Inflammatory macrophage treated with lipopolysaccharide for 1 hour (primary cell): ENCODE data around the gene ADK.
"Not testable (repeated sequence)": the region's sequence is repeated elsewhere in the genome, so short reads cannot be mapped to it uniquely, and the experiment has no call there.

Experiments
- DNase-seq, 2 donors: peaks; one replicate each; pipeline ENCODE4 v3.0.0-alpha.2; 2020 to 2022

The ADK gene

GRCh38 chr10:74306227-74306982, 155.4 kb downstream of the ADK start:
- DNase-seq = no peak

- no peak for DNase-seq
These were observed 156.1 kb downstream of the ADK start for GRCh38 chr10:74307061-74307651.

- DNase-seq = no peak
These were observed 159.7 kb downstream of the ADK start for GRCh38 chr10:74310652-74311257.

- peak; percentile 16 to 44 for DNase-seq
These were observed 163.1 kb downstream of the ADK start for GRCh38 chr10:74314166-74314565.

- no peak for DNase-seq
These were observed 169.0 kb downstream of the ADK start for GRCh38 chr10:74320026-74320425.

- DNase-seq = no peak
These were observed 169.7 kb downstream of the ADK start for GRCh38 chr10:74320717-74321116.

GRCh38 chr10:74322141-74322540, 171.1 kb downstream of the ADK start:
- DNase-seq = no peak

GRCh38 chr10:74322565-74322964, 171.5 kb downstream of the ADK start:
- DNase-seq = no peak

- DNase-seq = peak; percentile 83
These were observed 177.4 kb downstream of the ADK start for GRCh38 chr10:74328388-74328787.

- DNase-seq = no peak
These were observed 178.9 kb downstream of the ADK start for GRCh38 chr10:74329873-74330272.

GRCh38 chr10:74330646-74331045, 179.6 kb downstream of the ADK start:
- DNase-seq = no peak

- peak; percentile 51 to 78 for DNase-seq
These were observed 181.4 kb downstream of the ADK start for GRCh38 chr10:74332398-74332797.

- DNase-seq = peak; percentile 12 to 38
These were observed 182.2 kb downstream of the ADK start for GRCh38 chr10:74333174-74333573.

GRCh38 chr10:74334221-74334620, 183.2 kb downstream of the ADK start:
- DNase-seq = no peak

- DNase-seq = peak; percentile 55 to 63
These were observed 184.5 kb downstream of the ADK start for GRCh38 chr10:74335501-74335900.

- no peak for DNase-seq
These were observed 186.5 kb downstream of the ADK start for GRCh38 chr10:74337330-74338016.

GRCh38 chr10:74342991-74343390, 192.0 kb downstream of the ADK start:
- DNase-seq = peak; percentile 19 to 27

- no peak for DNase-seq
These were observed 192.8 kb downstream of the ADK start for GRCh38 chr10:74343804-74344203.

GRCh38 chr10:74344306-74344705, 193.3 kb downstream of the ADK start:
- DNase-seq = no peak

- no peak for DNase-seq
These were observed 196.5 kb downstream of the ADK start for GRCh38 chr10:74347522-74347921.

GRCh38 chr10:74353021-74353420, 202.0 kb downstream of the ADK start:
- not testable (repeated sequence) for DNase-seq

GRCh38 chr10:74361678-74362077, 210.7 kb downstream of the ADK start:
- DNase-seq = no peak

GRCh38 chr10:74363727-74364126, 212.7 kb downstream of the ADK start:
- DNase-seq = no peak

GRCh38 chr10:74365109-74365508, 214.1 kb downstream of the ADK start:
- no peak for DNase-seq
